Measurements from ENCODE around the gene SEMA4C.

SEMA4C gene, protein sequence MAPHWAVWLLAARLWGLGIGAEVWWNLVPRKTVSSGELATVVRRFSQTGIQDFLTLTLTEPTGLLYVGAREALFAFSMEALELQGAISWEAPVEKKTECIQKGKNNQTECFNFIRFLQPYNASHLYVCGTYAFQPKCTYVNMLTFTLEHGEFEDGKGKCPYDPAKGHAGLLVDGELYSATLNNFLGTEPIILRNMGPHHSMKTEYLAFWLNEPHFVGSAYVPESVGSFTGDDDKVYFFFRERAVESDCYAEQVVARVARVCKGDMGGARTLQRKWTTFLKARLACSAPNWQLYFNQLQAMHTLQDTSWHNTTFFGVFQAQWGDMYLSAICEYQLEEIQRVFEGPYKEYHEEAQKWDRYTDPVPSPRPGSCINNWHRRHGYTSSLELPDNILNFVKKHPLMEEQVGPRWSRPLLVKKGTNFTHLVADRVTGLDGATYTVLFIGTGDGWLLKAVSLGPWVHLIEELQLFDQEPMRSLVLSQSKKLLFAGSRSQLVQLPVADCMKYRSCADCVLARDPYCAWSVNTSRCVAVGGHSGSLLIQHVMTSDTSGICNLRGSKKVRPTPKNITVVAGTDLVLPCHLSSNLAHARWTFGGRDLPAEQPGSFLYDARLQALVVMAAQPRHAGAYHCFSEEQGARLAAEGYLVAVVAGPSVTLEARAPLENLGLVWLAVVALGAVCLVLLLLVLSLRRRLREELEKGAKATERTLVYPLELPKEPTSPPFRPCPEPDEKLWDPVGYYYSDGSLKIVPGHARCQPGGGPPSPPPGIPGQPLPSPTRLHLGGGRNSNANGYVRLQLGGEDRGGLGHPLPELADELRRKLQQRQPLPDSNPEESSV

DNA sequence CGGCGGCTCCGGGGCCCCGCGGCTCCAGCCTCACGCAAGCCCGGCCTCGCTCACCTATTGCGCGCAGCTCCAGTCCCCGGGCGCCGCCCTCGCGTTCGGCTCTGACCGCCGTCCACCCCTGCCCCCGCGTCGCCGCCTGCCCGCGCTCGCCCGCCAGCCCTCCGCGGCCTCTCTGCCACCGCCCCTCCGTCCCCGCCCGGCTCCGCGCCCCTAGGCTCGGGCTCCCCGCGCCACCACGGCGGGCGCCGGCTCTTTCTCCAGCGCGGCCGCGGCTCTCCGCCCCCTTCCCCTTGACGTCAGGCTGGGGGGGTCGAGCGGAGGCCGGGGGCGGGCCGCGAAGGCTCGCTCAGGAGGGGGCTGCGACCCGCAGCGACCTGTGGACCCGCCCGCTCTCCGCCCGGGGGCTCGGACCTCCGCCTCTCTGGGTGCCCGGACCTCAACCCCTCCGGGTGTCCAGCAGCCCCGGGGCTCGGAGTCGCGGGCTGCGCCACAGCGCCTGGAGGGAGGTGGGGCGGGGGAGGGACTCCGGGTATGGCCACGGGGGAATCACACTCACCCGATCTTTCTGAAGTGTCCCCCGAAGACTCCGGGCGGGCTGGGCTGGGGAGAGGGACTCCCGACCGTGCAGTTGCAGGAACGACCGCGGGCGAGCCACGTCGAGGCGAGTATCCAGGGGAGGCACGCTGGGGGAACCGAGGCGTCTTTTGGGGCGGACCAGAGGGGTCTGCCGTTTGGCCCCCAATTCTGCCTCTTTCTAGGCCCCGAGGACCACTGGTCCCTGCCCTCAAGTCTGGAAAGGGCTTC lies at the start of gene SEMA4C:
SEMA4C (minus strand) TSS at position 259 of the 804 bp plus-strand sequence. CDS start 2,194 bp downstream, outside the sequence.
- TF ChIP-seq, protein P1, sequence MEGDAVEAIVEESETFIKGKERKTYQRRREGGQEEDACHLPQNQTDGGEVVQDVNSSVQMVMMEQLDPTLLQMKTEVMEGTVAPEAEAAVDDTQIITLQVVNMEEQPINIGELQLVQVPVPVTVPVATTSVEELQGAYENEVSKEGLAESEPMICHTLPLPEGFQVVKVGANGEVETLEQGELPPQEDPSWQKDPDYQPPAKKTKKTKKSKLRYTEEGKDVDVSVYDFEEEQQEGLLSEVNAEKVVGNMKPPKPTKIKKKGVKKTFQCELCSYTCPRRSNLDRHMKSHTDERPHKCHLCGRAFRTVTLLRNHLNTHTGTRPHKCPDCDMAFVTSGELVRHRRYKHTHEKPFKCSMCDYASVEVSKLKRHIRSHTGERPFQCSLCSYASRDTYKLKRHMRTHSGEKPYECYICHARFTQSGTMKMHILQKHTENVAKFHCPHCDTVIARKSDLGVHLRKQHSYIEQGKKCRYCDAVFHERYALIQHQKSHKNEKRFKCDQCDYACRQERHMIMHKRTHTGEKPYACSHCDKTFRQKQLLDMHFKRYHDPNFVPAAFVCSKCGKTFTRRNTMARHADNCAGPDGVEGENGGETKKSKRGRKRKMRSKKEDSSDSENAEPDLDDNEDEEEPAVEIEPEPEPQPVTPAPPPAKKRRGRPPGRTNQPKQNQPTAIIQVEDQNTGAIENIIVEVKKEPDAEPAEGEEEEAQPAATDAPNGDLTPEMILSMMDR (IDR thresholded peaks at IDR 0.05; ENCODE audit: low read depth, low read length), result no peak
- H3K4me3 ChIP-seq (ENCODE audit: low read depth, low read length), result peak within 1 kb of the TSS; percentile 87

DNA sequence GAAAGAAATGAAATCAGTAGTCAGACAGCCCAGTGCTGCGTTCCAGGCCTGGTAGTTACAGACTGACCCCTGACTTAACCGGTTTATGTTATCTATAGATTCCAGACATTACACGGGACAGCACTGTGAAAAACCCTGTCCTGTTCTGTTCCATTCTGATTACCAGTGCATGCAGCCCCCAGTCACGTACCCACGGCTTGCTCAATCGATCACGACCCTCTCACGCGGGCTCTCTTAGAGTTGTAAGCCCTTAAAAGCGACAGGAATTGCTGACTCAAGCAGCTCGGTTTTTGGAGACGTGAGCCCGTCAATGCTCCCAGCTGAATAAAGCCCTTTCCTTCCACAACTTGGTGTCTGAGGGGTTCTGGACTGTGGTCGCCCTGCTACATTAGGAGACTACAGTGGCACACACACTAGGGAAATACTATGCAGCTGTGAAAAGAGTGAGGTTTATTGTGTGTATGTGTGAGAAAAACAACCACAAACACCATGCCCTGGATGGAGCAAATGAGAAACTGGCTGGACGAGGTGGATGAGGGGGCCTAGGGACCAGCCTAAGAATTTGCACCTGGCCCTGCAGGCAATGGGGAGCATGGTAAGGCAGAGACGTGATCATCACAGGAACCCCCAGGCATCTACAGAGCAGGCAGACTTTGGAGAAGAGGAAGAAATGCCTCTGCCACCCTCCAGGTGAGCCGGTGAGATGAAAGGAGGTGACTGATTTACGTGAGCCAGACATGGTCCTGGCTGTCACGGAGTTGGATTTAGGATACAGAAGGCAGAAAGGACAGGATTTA lies 49.1 kb upstream of the SEMA4C start:
- TF ChIP-seq, protein P1 (IDR thresholded peaks at IDR 0.05; ENCODE audit: low read depth, low read length), result no peak
- no peak overlapping the region for H3K4me3 ChIP-seq (ENCODE audit: low read depth, low read length)

DNA sequence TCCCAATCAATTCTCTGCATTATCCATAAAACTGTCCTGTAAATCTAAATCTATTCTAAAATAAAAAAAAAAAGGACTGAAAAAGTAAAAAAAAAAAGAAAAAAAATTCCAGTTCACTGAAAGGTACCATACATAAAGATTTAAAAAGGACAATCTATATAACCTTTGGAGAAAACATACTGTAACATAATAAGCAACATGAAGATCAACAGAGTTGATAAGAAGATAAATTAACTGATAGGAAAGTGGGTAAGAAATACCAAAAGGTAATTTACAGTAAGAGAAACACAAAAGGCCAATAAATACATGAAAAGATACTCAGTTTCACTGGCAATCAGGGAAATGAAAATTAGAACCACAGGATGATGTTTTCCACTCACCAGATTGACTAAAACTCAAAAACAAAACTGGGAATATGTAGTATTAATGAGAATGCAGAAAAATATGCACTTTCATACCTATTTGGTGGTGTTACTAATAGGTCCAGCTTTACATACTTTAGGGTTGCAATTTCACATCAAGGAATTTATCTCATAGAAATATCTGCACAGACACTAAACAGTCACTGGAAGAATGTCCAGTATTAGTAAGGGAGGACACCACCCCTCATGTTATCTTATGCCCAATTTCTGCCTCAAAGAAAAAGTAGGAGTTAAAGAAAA lies 48.3 kb upstream of the SEMA4C start:
- no peak overlapping the region for H3K4me3 ChIP-seq (ENCODE audit: low read depth, low read length)
- TF ChIP-seq, protein P1 (IDR thresholded peaks at IDR 0.05; ENCODE audit: low read depth, low read length), result no peak

DNA sequence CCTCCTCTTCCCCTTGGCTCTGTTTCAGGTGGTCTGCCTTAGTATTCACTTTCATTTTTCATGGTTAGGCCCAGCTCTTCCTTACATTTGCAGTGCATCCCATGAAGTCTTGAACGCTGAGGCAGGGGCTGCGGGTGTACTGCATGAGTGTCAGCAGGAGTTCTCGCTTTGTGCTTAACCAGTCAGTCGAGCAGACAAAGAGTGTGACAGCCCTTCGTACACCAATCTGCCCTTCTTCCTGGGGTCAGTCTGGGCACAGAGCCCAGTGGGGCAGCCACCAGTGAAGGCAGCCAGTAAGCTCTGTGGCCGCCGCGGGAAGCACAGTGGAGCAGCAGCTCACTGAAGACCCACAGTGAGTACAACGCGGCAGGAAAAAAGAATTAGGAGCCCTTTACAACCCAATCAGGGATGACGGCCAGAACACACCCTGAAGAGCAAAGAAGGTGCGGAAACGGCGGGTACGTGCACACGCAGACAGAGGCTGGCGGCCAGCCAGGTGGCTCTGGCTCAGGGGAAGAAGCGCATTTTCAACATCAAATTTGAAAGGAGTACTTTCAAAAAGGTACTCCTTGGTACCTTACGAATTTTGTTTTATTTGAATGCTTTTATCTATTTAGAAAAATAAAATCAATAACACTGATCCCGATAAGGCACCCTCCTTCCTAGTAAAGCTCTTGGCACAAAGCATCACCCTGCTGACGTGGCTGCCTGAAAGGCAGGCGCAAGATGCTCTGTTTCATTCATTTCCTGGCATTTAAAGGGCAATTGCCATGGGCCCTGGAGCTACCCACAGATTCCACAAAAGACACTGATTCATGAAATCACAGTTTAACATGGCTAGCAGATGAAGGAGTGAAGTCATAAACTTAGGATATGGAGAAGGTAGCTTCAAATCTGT lies 47.0 kb upstream of the SEMA4C start:
- no peak overlapping the region for H3K4me3 ChIP-seq (ENCODE audit: low read depth, low read length)
- TF ChIP-seq, protein P1 (IDR thresholded peaks at IDR 0.05; ENCODE audit: low read depth, low read length), result no peak

DNA sequence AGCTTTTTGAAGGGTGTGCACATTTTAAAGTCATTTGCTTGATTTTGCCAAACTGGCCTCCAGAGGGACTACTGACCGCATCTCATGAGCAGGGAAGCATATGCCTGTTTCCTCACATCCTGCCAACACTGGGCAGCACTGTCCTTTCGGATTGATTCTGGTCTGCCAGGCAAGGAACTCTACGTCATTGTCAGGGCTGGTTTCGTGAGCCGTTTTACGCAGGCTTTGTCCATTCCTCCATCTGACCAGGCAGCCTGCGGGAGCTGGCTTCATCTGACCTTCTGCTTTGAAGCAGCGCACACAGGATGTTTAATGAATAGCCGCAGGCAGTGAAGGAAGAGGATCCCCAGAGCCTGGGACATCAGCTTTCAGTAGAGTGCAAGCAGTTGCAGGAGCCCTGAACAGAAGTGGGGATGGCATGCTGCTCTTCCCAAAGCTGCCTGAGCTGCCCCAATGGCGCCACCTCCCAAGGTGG lies 46.3 kb upstream of the SEMA4C start:
- TF ChIP-seq, protein P1 (IDR thresholded peaks at IDR 0.05; ENCODE audit: low read depth, low read length), result no peak
- no peak overlapping the region for H3K4me3 ChIP-seq (ENCODE audit: low read depth, low read length)

Data from WI38 (cell line).